ENCODE measurements around the gene PRUNE1.

DNA sequence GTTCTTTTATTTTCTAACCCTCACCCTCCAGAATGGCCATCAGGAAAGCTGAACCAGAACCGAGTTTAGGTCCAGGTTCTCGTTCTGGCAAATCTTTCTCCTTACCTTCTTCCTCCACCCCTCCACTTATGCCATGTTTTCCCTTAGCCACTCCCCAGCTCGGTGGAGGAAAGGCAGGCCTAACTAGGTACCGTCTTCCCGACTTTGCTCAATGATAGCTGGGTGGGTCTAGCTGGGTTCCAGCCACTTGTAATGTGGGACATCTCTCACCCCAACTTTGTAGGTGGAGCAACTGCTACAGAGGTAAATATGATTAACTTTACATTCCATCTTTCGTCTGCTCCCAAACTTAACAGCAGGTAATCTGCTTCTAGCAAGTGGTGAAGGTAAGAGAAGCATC lies 28.8 kb downstream of the PRUNE1 start:
- TF ChIP-seq, protein P1, sequence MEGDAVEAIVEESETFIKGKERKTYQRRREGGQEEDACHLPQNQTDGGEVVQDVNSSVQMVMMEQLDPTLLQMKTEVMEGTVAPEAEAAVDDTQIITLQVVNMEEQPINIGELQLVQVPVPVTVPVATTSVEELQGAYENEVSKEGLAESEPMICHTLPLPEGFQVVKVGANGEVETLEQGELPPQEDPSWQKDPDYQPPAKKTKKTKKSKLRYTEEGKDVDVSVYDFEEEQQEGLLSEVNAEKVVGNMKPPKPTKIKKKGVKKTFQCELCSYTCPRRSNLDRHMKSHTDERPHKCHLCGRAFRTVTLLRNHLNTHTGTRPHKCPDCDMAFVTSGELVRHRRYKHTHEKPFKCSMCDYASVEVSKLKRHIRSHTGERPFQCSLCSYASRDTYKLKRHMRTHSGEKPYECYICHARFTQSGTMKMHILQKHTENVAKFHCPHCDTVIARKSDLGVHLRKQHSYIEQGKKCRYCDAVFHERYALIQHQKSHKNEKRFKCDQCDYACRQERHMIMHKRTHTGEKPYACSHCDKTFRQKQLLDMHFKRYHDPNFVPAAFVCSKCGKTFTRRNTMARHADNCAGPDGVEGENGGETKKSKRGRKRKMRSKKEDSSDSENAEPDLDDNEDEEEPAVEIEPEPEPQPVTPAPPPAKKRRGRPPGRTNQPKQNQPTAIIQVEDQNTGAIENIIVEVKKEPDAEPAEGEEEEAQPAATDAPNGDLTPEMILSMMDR (conservative IDR thresholded peaks at IDR 0.05; ENCODE audit: low read depth, low read length), result no peak
- TF ChIP-seq EZH2 (IDR thresholded peaks at IDR 0.05; ENCODE audit: borderline replicate concordance, low read depth, low read length, poor library complexity, severe bottlenecking), result no peak
